Hindlimb muscle (tissue), 1 donor: Measurements from ENCODE around the gene ARHGAP15. TPM values are rescaled to one million over a fixed set of nuclear protein-coding genes. Genes with fewer than 3 reads are reported as not detected.

Experiments
- DNase-seq: peaks from one replicate; pipeline ENCODE4 v3.0.0-alpha.2; 2013
- polyA plus RNA-seq: library from polyadenylated mRNA; unstranded; fragments of 120-200 nt; gene quantifications from one replicate; pipeline ENCODE4 v1.2.1, GENCODE V29; 2013; ENCODE audit not compliant: insufficient read length

The ARHGAP15 gene
- polyA plus RNA-seq, 1 donor: 7.3 TPM

GRCh38 chr2:143458258-143459190 is 329.3 kb downstream of the ARHGAP15 start:
- DNase-seq: no peak

- no peak for DNase-seq
Observed at GRCh38 chr2:143460382-143460781, 331.2 kb downstream of the ARHGAP15 start.

GRCh38 chr2:143463719-143464118 is 334.5 kb downstream of the ARHGAP15 start:
- DNase-seq: no peak

GRCh38 chr2:143466391-143466790 is 337.2 kb downstream of the ARHGAP15 start:
- DNase-seq: no peak

GRCh38 chr2:143467011-143467410 is 337.8 kb downstream of the ARHGAP15 start:
- DNase-seq: no peak

GRCh38 chr2:143468341-143468888 is 339.2 kb downstream of the ARHGAP15 start:
- no peak for DNase-seq

- DNase-seq: no peak
Observed at GRCh38 chr2:143469323-143469722, 340.1 kb downstream of the ARHGAP15 start.

- DNase-seq: no peak
Observed at GRCh38 chr2:143471550-143471949, 342.3 kb downstream of the ARHGAP15 start.

- DNase-seq: no peak
Observed at GRCh38 chr2:143473216-143473615, 344.0 kb downstream of the ARHGAP15 start.

- DNase-seq: peak; percentile 52
Observed at GRCh38 chr2:143473820-143474219, 344.6 kb downstream of the ARHGAP15 start.

GRCh38 chr2:143474586-143474985 is 345.4 kb downstream of the ARHGAP15 start:
- DNase-seq: no peak

GRCh38 chr2:143475041-143475776 is 346.0 kb downstream of the ARHGAP15 start:
- peak; percentile 61 for DNase-seq

GRCh38 chr2:143476336-143477087 is 347.3 kb downstream of the ARHGAP15 start:
- no peak for DNase-seq

- DNase-seq: no peak
Observed at GRCh38 chr2:143477714-143478443, 348.7 kb downstream of the ARHGAP15 start.

GRCh38 chr2:143480086-143480485 is 350.9 kb downstream of the ARHGAP15 start:
- DNase-seq: no peak

GRCh38 chr2:143480601-143481236 is 351.5 kb downstream of the ARHGAP15 start:
- peak; percentile 56 for DNase-seq

GRCh38 chr2:143481237-143481623 is 352.0 kb downstream of the ARHGAP15 start:
- peak; percentile 80 for DNase-seq

- DNase-seq: no peak
Observed at GRCh38 chr2:143481733-143482132, 352.5 kb downstream of the ARHGAP15 start.

GRCh38 chr2:143482316-143482715 is 353.1 kb downstream of the ARHGAP15 start:
- no peak for DNase-seq

GRCh38 chr2:143482771-143483170 is 353.6 kb downstream of the ARHGAP15 start:
- peak; percentile 62 for DNase-seq

GRCh38 chr2:143486976-143487375 is 357.8 kb downstream of the ARHGAP15 start:
- no peak for DNase-seq
